ENCODE measurements around the gene ACOXL. TPM values are rescaled to one million over a fixed set of nuclear protein-coding genes. Genes with fewer than 3 reads are reported as not detected.
A peak's percentile ranks its signal among the peaks of the same experiment; 100 is the strongest.

Gene ACOXL
- total RNA-seq, 2 experiments from 2014 or later, result 0.14 to 0.56 TPM

- intact Hi-C loops (cut with micrococcal nuclease), result no loop called here
- no peak overlapping the region for H3K27ac Mint-ChIP-seq
- H3K4me1 Mint-ChIP-seq (ENCODE audit: low read depth), result peaks cover 20% of the 10 kb centered on the region
- no peak for DNase-seq
- peaks cover 15% of the 10 kb centered on the region for H3K27me3 Mint-ChIP-seq
- H3K4me3 Mint-ChIP-seq, result no peak overlapping the region
- no peaks in the 10 kb centered on the region for H3K36me3 Mint-ChIP-seq (ENCODE audit: low read depth)
- POLR2A ChIA-PET, result interaction anchor here (1.3 kb wide), 1 partner anchor 8 kb away, joined by 3 read pairs; no protein-coding TSS in a partner anchor
- TF ChIP-seq, protein P1, sequence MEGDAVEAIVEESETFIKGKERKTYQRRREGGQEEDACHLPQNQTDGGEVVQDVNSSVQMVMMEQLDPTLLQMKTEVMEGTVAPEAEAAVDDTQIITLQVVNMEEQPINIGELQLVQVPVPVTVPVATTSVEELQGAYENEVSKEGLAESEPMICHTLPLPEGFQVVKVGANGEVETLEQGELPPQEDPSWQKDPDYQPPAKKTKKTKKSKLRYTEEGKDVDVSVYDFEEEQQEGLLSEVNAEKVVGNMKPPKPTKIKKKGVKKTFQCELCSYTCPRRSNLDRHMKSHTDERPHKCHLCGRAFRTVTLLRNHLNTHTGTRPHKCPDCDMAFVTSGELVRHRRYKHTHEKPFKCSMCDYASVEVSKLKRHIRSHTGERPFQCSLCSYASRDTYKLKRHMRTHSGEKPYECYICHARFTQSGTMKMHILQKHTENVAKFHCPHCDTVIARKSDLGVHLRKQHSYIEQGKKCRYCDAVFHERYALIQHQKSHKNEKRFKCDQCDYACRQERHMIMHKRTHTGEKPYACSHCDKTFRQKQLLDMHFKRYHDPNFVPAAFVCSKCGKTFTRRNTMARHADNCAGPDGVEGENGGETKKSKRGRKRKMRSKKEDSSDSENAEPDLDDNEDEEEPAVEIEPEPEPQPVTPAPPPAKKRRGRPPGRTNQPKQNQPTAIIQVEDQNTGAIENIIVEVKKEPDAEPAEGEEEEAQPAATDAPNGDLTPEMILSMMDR (IDR thresholded peaks at IDR 0.05), result no peak
- H3K9me3 Mint-ChIP-seq, result no peaks in the 10 kb centered on the region
- no peak for ATAC-seq
- CTCF ChIA-PET, result interaction anchor here (1.2 to 1.8 kb wide), 5 partner anchors 10 to 291 kb away, joined by 3 to 5 read pairs (median 3); no protein-coding TSS in a partner anchor
These were observed 367.0 kb downstream of the ACOXL start for GRCh38 chr2:111099402-111099801.

- DNase-seq (peak; percentile 23), ATAC-seq (peak; percentile 65)
- TF ChIP-seq, protein P1 (IDR thresholded peaks at IDR 0.05), result no peak
- peak overlapping the region; percentile 52 for H3K27ac Mint-ChIP-seq
- ChIA-PET POLR2A (interaction anchor here (1.3 kb wide), 1 partner anchor 9 kb away, joined by 3 read pairs; no protein-coding TSS in a partner anchor), CTCF (interaction anchor here (1.2 to 1.8 kb wide), 6 partner anchors 10 to 292 kb away, joined by 3 to 5 read pairs (median 3); no protein-coding TSS in a partner anchor)
- no peaks in the 10 kb centered on the region for H3K36me3 Mint-ChIP-seq (ENCODE audit: low read depth)
- peaks cover 15% of the 10 kb centered on the region for H3K27me3 Mint-ChIP-seq
- no peaks in the 10 kb centered on the region for H3K9me3 Mint-ChIP-seq
- intact Hi-C loops (cut with micrococcal nuclease), result loop anchor here (2.0 kb wide), 1 partner anchor 47 kb away; no protein-coding TSS in a partner anchor
- H3K4me1 Mint-ChIP-seq (ENCODE audit: low read depth), result peaks cover 20% of the 10 kb centered on the region
- no peak overlapping the region for H3K4me3 Mint-ChIP-seq
These were observed 367.9 kb downstream of the ACOXL start for GRCh38 chr2:111100087-111100764.

DNA sequence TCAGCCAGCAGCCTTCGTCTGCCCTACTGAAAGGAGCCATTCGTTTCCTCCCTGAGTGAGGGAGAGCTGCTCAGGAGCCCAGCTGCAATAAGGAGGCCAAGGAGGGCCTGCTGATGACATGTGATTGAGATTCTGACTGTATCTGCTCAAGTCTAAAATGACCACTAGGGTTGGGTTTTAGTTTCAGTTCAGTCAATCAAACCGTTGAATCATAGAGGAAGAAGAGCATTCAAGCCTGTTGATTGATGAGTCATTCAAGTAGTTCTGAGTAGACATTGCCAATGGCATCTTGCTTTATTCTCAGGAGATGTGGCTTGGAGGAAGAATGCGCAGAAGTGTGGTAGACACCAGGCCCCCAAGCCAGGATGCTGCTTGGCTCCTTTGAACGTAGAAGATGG is 368.4 kb downstream of the ACOXL start:
- peaks cover 20% of the 10 kb centered on the region for H3K4me1 Mint-ChIP-seq (ENCODE audit: low read depth)
- no peaks in the 10 kb centered on the region for H3K9me3 Mint-ChIP-seq
- peak; percentile 90 for ATAC-seq
- POLR2A ChIA-PET, result interaction anchor here (1.0 to 1.3 kb wide), 2 partner anchors 9 to 16 kb away, joined by 3 read pairs; no protein-coding TSS in a partner anchor
- DNase-seq, result peak; percentile 38
- H3K27ac Mint-ChIP-seq, result peak overlapping the region; percentile 52
- CTCF ChIA-PET, result interaction anchor here (1.0 to 1.3 kb wide), 4 partner anchors 10 to 289 kb away, joined by 3 to 4 read pairs (median 3); no protein-coding TSS in a partner anchor
- intact Hi-C loops (cut with micrococcal nuclease), result loop anchor here (2.0 kb wide), 1 partner anchor 48 kb away; no protein-coding TSS in a partner anchor
- no peak overlapping the region for H3K4me3 Mint-ChIP-seq
- H3K36me3 Mint-ChIP-seq (ENCODE audit: low read depth), result no peaks in the 10 kb centered on the region
- H3K27me3 Mint-ChIP-seq, result peaks cover 14% of the 10 kb centered on the region
- TF ChIP-seq, protein P1 (IDR thresholded peaks at IDR 0.05), result no peak

DNA sequence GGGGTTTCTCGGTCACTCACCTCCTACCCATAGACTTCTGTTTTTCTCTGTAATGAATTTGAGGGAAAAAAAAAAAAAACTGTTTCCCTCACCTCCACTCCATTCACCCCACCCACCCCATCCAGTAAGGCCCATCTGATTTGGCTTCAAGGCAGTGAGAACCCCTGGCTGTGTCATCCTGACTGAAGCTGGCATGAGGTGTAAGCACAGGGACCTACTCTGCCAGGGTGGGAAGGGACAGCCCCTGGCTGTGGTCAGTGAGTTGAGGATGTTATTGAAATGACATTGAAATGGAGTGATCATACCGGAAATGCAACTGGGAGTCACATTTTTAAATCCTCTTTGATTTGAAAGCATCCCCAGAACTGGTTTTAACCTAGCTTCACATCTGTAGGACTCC is 369.2 kb downstream of the ACOXL start:
- H3K27ac Mint-ChIP-seq, result no peak overlapping the region
- ATAC-seq, result no peak
- TF ChIP-seq, protein P1 (IDR thresholded peaks at IDR 0.05), result no peak
- H3K4me1 Mint-ChIP-seq (ENCODE audit: low read depth), result peaks cover 20% of the 10 kb centered on the region
- CTCF ChIA-PET, result interaction anchor here (1.0 to 1.8 kb wide), 3 partner anchors 10 to 290 kb away, joined by 3 to 4 read pairs (median 4); no protein-coding TSS in a partner anchor
- no peaks in the 10 kb centered on the region for H3K36me3 Mint-ChIP-seq (ENCODE audit: low read depth)
- no peak overlapping the region for H3K4me3 Mint-ChIP-seq
- intact Hi-C loops (cut with micrococcal nuclease), result loop anchor here (2.0 kb wide), 1 partner anchor 49 kb away; no protein-coding TSS in a partner anchor
- DNase-seq, result peak; percentile 29
- POLR2A ChIA-PET, result interaction anchor here (1.0 kb wide), 1 partner anchor 15 kb away, joined by 3 read pairs; no protein-coding TSS in a partner anchor
- no peaks in the 10 kb centered on the region for H3K9me3 Mint-ChIP-seq
- H3K27me3 Mint-ChIP-seq, result peaks cover 17% of the 10 kb centered on the region

- H3K4me3 Mint-ChIP-seq, result no peak overlapping the region
- H3K4me1 Mint-ChIP-seq (ENCODE audit: low read depth), result peaks cover 20% of the 10 kb centered on the region
- no peaks in the 10 kb centered on the region for H3K36me3 Mint-ChIP-seq (ENCODE audit: low read depth)
- no peaks in the 10 kb centered on the region for H3K9me3 Mint-ChIP-seq
- intact Hi-C loops (cut with micrococcal nuclease), result no loop called here
- DNase-seq (no peak), ATAC-seq (no peak)
- H3K27ac Mint-ChIP-seq, result no peak overlapping the region
- H3K27me3 Mint-ChIP-seq, result peaks cover 18% of the 10 kb centered on the region
- ChIA-PET POLR2A (no interaction called here), CTCF (interaction anchor here (1.8 kb wide), 1 partner anchor 9 kb away, joined by 4 read pairs; no protein-coding TSS in a partner anchor)
- TF ChIP-seq, protein P1 (IDR thresholded peaks at IDR 0.05), result no peak
These were observed 369.8 kb downstream of the ACOXL start for GRCh38 chr2:111102216-111102615.

All from activated CD8-positive, alpha-beta T cell treated with anti-CD3 and anti-CD28 coated beads for 36 hours (primary cell).